A549 (cell line): Measurements from ENCODE around the gene PITPNC1.

ENCODE experiments used
- EHMT2 ChIP-seq: fragments of 200-600 bp; sonication (generic); IDR thresholded peaks from 2 replicates; pipeline ENCODE4 v1.6.1; 2016; ENCODE audit warnings: antibody characterized with exemption, low read depth, mild to moderate bottlenecking, moderate library complexity
- EP300 ChIP-seq, 2 experiments: fragments of >200 bp; sonication (Bioruptor Twin); formaldehyde crosslinking; IDR thresholded peaks; 2 replicates in 1 of 2; 3 replicates in 1 of 2; pipeline ENCODE4 v1.6.1; 2016 to 2017
- POLR2A ChIP-seq: IDR thresholded peaks from 2 replicates; pipeline ENCODE4 v1.6.1; 2012; ENCODE audit warnings: mild to moderate bottlenecking, low read length
- TF ChIP-seq, protein P1 (sequence below): fragments of >200 bp; sonication (Bioruptor Twin); formaldehyde crosslinking; IDR thresholded peaks from 3 replicates; pipeline ENCODE4 v1.5.1; 2016

- no peak for TF ChIP-seq EP300 (IDR thresholded peaks at IDR 0.05)
- no peak for TF ChIP-seq EHMT2
- TF ChIP-seq, protein P1, sequence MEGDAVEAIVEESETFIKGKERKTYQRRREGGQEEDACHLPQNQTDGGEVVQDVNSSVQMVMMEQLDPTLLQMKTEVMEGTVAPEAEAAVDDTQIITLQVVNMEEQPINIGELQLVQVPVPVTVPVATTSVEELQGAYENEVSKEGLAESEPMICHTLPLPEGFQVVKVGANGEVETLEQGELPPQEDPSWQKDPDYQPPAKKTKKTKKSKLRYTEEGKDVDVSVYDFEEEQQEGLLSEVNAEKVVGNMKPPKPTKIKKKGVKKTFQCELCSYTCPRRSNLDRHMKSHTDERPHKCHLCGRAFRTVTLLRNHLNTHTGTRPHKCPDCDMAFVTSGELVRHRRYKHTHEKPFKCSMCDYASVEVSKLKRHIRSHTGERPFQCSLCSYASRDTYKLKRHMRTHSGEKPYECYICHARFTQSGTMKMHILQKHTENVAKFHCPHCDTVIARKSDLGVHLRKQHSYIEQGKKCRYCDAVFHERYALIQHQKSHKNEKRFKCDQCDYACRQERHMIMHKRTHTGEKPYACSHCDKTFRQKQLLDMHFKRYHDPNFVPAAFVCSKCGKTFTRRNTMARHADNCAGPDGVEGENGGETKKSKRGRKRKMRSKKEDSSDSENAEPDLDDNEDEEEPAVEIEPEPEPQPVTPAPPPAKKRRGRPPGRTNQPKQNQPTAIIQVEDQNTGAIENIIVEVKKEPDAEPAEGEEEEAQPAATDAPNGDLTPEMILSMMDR = no peak
- no peak for TF ChIP-seq POLR2A
These were observed 101.4 kb downstream of the PITPNC1 start for GRCh38 chr17:67478401-67479041.
